HepG2 (cell line): ENCODE data around the gene AHRR. TPM values are rescaled to one million over a fixed set of nuclear protein-coding genes. Genes with fewer than 3 reads are reported as not detected.

Experiments
- ATAC-seq: fragments of 200-7000 bp; cut with Tn5 transposase; 3 replicates; pipeline ENCODE4 v1.9.1; 2020; ENCODE audit warnings: mild to moderate bottlenecking, moderate library complexity
- BruUV-seq: library from RNA; stranded (reverse); fragments of 400-500 nt; replicated peaks from 2 replicates; lab custom pipeline; 2021; lab: Mats Ljungman, UMichigan
- CTCF ChIA-PET: fragments of 300-600 bp; formaldehyde crosslinking; extraction: SDS; loops from one replicate; lab custom pipeline; 2021; ENCODE audit warnings: low total read pairs, inconsistent platforms, low intra/inter-chr PET ratio; lab: Yijun Ruan, JAX
- POLR2A ChIA-PET: fragments of 350-600 bp; sonication (Branson Sonifier 250); formaldehyde crosslinking; loops from one replicate; lab custom pipeline; 2020; ENCODE audit warnings: antibody characterized with exemption, inconsistent platforms; lab: Yijun Ruan, JAX
- DNase-seq: peaks from one replicate; pipeline ENCODE4 v3.0.0-alpha.2; 2015; ENCODE audit warnings: low spot score
- FAIRE-seq: peaks from 3 replicates; lab custom pipeline; 2011; peaks lifted over from hg19 to GRCh38; lab: Jason Lieb, UNC
- H2AFZ ChIP-seq: one replicate; pipeline ENCODE4 v1.6.1; 2011; ENCODE audit warnings: low read length, inconsistent platforms
- H3K27ac ChIP-seq: fragments of 300-600 bp; 3 replicates; pipeline ENCODE4 v1.8.0; 2011; ENCODE audit warnings: mixed run types, mild to moderate bottlenecking, mixed read lengths, low read length, inconsistent platforms; ENCODE audit not compliant: insufficient read depth; ENCODE audit errors: extremely low read length
- H3K27me3 ChIP-seq, 2 experiments: fragments of 200-600 bp in 1 of 2; 2 replicates in 1 of 2; 3 replicates in 1 of 2; pipeline versions ENCODE4 v1.6.0 to v1.8.0; 2011; ENCODE audit warnings: low read length in 2 of 2, mild to moderate bottlenecking in 2 of 2, moderate library complexity in 2 of 2, inconsistent platforms in 1 of 2; ENCODE audit not compliant: insufficient read depth in 2 of 2, control insufficient read depth in 1 of 2
- H3K36me3 ChIP-seq, 2 experiments: fragments of 200-600 bp in 1 of 2; replicated peaks in 1 of 2; 2 replicates in 1 of 2; 3 replicates in 1 of 2; pipeline versions ENCODE4 v1.5.1 to v1.8.0; 2011; ENCODE audit warnings: low read length in 2 of 2, inconsistent platforms in 1 of 2; ENCODE audit not compliant: insufficient read depth in 2 of 2, control insufficient read depth in 1 of 2
- H3K4me1 ChIP-seq: 2 replicates; pipeline ENCODE4 v1.5.1; 2012; ENCODE audit warnings: low read length, inconsistent platforms; ENCODE audit not compliant: insufficient read depth
- H3K4me2 ChIP-seq: 2 replicates; pipeline ENCODE4 v1.6.0; 2011; ENCODE audit warnings: low read depth, low read length, inconsistent platforms
- H3K4me3 ChIP-seq, 3 experiments: fragments of 200-600 bp in 1 of 3; sonication (generic), shearing (Covaris generic) in 1 of 3; replicated peaks in 1 of 3; 2 replicates each; pipeline ENCODE4 v1.5.1; 2011 to 2016; ENCODE audit warnings: low read length in 3 of 3, inconsistent platforms in 2 of 3, low read depth in 2 of 3, mild to moderate bottlenecking in 2 of 3, control low read depth in 1 of 3, mixed read lengths in 1 of 3; ENCODE audit not compliant: insufficient read depth in 1 of 3
- H3K79me2 ChIP-seq: one replicate; pipeline ENCODE4 v1.6.1; 2011; ENCODE audit warnings: low read length, inconsistent platforms; ENCODE audit not compliant: insufficient read depth
- H3K9ac ChIP-seq: 2 replicates; pipeline ENCODE4 v1.6.0; 2011; ENCODE audit warnings: mild to moderate bottlenecking, low read depth, low read length, inconsistent platforms; ENCODE audit not compliant: insufficient read depth
- H3K9me3 ChIP-seq: 2 replicates; pipeline ENCODE4 v1.5.1; 2012; ENCODE audit warnings: mild to moderate bottlenecking, low read length
- H4K20me1 ChIP-seq: 2 replicates; pipeline ENCODE4 v1.6.0; 2011; ENCODE audit warnings: inconsistent platforms, mild to moderate bottlenecking, low read length, moderate library complexity; ENCODE audit not compliant: insufficient read depth
- AHDC1 ChIP-seq: sonication (generic); formaldehyde crosslinking; IDR thresholded peaks from 2 replicates; pipeline ENCODE4 v1.5.1; 2020; ENCODE audit warnings: mild to moderate bottlenecking, missing genetic modification reagents, borderline replicate concordance
- CENPT ChIP-seq: sonication (generic); formaldehyde crosslinking; IDR thresholded peaks from 2 replicates; pipeline ENCODE4 v1.8.0; 2022; ENCODE audit warnings: low read depth, mild to moderate bottlenecking, moderate library complexity, missing genetic modification reagents
- CENPX ChIP-seq: sonication (generic); formaldehyde crosslinking; IDR thresholded peaks from 2 replicates; pipeline ENCODE4 v1.9.0; 2021; ENCODE audit warnings: mild to moderate bottlenecking, missing genetic modification reagents, moderate library complexity
- DNMT3B ChIP-seq: conservative IDR thresholded peaks from 2 replicates; pipeline ENCODE4 v1.6.1; 2016; ENCODE audit warnings: missing biosample characterization, control low read depth
- E2F5 ChIP-seq: sonication (generic); formaldehyde crosslinking; conservative IDR thresholded peaks from 2 replicates; pipeline ENCODE4 v1.4.0; 2020; ENCODE audit warnings: missing genetic modification reagents
- HCFC1 ChIP-seq: fragments of 150-350 bp; IDR thresholded peaks from 2 replicates; pipeline ENCODE4 v1.6.1; 2014; ENCODE audit warnings: low read depth, low read length
- IRX3 ChIP-seq: sonication (generic); formaldehyde crosslinking; IDR thresholded peaks from 2 replicates; pipeline ENCODE4 v1.8.1; 2023; ENCODE audit warnings: mild to moderate bottlenecking, low read depth, missing genetic modification reagents, borderline replicate concordance
- KLF15 ChIP-seq: sonication (generic); formaldehyde crosslinking; IDR thresholded peaks from 2 replicates; pipeline ENCODE4 v1.8.1; 2023; ENCODE audit warnings: borderline replicate concordance, mild to moderate bottlenecking, inconsistent platforms, missing genetic modification reagents, mixed read lengths
- MIER2 ChIP-seq: IDR thresholded peaks from 2 replicates; pipeline ENCODE4 v1.6.1; 2016; ENCODE audit warnings: missing biosample characterization, missing genetic modification reagents
- MXD4 ChIP-seq: IDR thresholded peaks from 2 replicates; pipeline ENCODE4 v1.6.1; 2016; ENCODE audit warnings: mild to moderate bottlenecking, missing biosample characterization, missing genetic modification reagents
- ZNF513 ChIP-seq: sonication (generic); formaldehyde crosslinking; conservative IDR thresholded peaks from 2 replicates; pipeline ENCODE4 v1.5.0; 2020; ENCODE audit warnings: missing genetic modification reagents
- ZNF710 ChIP-seq: sonication (generic); formaldehyde crosslinking; IDR thresholded peaks from 2 replicates; pipeline ENCODE4 v1.5.0; 2020; ENCODE audit warnings: mild to moderate bottlenecking, missing genetic modification reagents, borderline replicate concordance
- ZNF777 ChIP-seq: sonication (generic); formaldehyde crosslinking; IDR thresholded peaks from 2 replicates; pipeline ENCODE4 v1.4.0; 2020; ENCODE audit warnings: missing genetic modification reagents
- ZNF879 ChIP-seq: sonication (generic); formaldehyde crosslinking; IDR thresholded peaks from 2 replicates; pipeline ENCODE4 v1.8.1; 2023; ENCODE audit warnings: missing genetic modification reagents
- ZSCAN25 ChIP-seq: sonication (generic); formaldehyde crosslinking; IDR thresholded peaks from 2 replicates; pipeline ENCODE4 v1.8.0; 2022; ENCODE audit warnings: mild to moderate bottlenecking, missing genetic modification reagents
- WGBS: methylation state at CpG from one replicate; pipeline ENCODE4 v1.1.6; 2017; ENCODE audit warnings: low lambda C conversion rate; 5-methylcytosine and 5-hydroxymethylcytosine counted together
- in situ Hi-C: cut with HindIII; loops from 2 replicates; pipeline ENCODE4 v1.10.0; 2017; ENCODE audit warnings: low pct_unique_long_range_greater_than_20kb; ENCODE audit not compliant: extremely low pct_ligation_motif_present
- intact Hi-C: fragments of 100-400 bp; cut with micrococcal nuclease; formaldehyde crosslinking; loops from one replicate; pipeline ENCODE4 v1.10.0; 2022; ENCODE audit not compliant: unreplicated experiment
- polyA plus RNA-seq, 8 experiments: library from polyadenylated mRNA; depleted of rRNA in 3 of 8; stranded (reverse) in 7 of 8; unstranded in 1 of 8; fragments of >200 nt; fragmentation: Illumina TruSeq in 4 of 8; extraction: Trizol in 4 of 8; gene quantifications; 2 replicates each; pipeline versions ENCODE4 v1.2.1 to v1.2.3, GENCODE V29; 2011 to 2016; ENCODE audit warnings: low read depth in 4 of 8, missing spikeins in 1 of 8, mixed read lengths in 1 of 8; ENCODE audit not compliant: insufficient read depth in 1 of 8
- total RNA-seq, 5 experiments: library from RNA; depleted of rRNA; stranded (reverse); fragments of >200 nt; fragmentation: Illumina TruSeq; extraction: Trizol; gene quantifications; 2 replicates each; pipeline ENCODE4 v1.2.3, GENCODE V29; 2016; ENCODE audit warnings: low read depth in 1 of 5

The AHRR gene
- total and polyA plus RNA-seq, 2 of the 13 experiments (the other 11 are each of a cell fraction or from before 2014, with no cell fraction given): 0.28 to 0.35 TPM

- TF ChIP-seq AHDC1 (CRISPR knock-in tag): no peak
- no peak for TF ChIP-seq ZNF513
- TF ChIP-seq ZSCAN25 (CRISPR knock-in tag): no peak
- no peak for TF ChIP-seq ZNF777 (CRISPR knock-in tag)
- no peak for TF ChIP-seq HCFC1
Observed at GRCh38 chr5:482506-482905, 161.0 kb downstream of the AHRR start (continued).

GRCh38 chr5:483011-483410 is 161.5 kb downstream of the AHRR start:
- H3K9ac ChIP-seq: no peak overlapping the region
- POLR2A ChIA-PET: no interaction called here
- WGBS: 27% methylated on average over 6 of the region's 26 CpGs
- TF ChIP-seq KLF15 (CRISPR knock-in tag) (no peak), ZNF879 (no peak), E2F5 (CRISPR knock-in tag) (no peak), MIER2 (CRISPR knock-in tag) (no peak), CENPT (no peak), ZNF710 (no peak), IRX3 (no peak), DNMT3B (CRISPR knock-in tag) (no peak), CENPX (no peak), MXD4 (CRISPR knock-in tag) (no peak)

More at GRCh38 chr5:483011-483410, 161.5 kb downstream of the AHRR start:
- no TSS peak for BruUV-seq
- CTCF ChIA-PET: no interaction called here
- in situ Hi-C loops (no loop called here), intact Hi-C loops (no loop called here)
- Histone ChIP-seq H3K4me2 (no peak overlapping the region), H4K20me1 (no peaks in the 10 kb centered on the region), H3K79me2 (no peaks in the 10 kb centered on the region), H3K27me3 (peaks cover 16 to 78% of the 10 kb centered on the region in 2 experiments; a peak in 4 of 5 replicates), H3K27ac (no peak overlapping the region), H3K4me1 (no peaks in the 10 kb centered on the region), H3K9me3 (no peaks in the 10 kb centered on the region), H2AFZ (no peak overlapping the region), H3K4me3 (no peak overlapping the region), H3K36me3 (no peaks in the 10 kb centered on the region)
- DNase-seq (no peak), FAIRE-seq (no peak), ATAC-seq (no peak)
